ENCODE measurements around the gene PDIA3.

Gene PDIA3

GRCh38 chr15:43776718-43777266 lies 30.6 kb downstream of the PDIA3 start, which contains the start of gene ELL3:
ELL3 (minus strand) TSS chr15:43776966; CDS start chr15:43776901, 65 bp downstream.
- Histone ChIP-seq H4K20me1 (ENCODE audit: insufficient read depth) (0 out of 2 replicates have a peak, but pooled peaks cover 4% of the 10 kb centered on the region), H3K27me3 (ENCODE audit: insufficient read depth, low read depth) (peaks cover 29% of the 10 kb centered on the region), H3K9ac (no peak within 1 kb of the TSS; the same call in 1 of the 2 replicates), H3K79me2 (ENCODE audit: insufficient read depth, low read depth) (no peaks in the 10 kb centered on the region), H3K27ac (no peak within 1 kb of the TSS), H3K36me3 (ENCODE audit: insufficient read depth) (no peaks in the 10 kb centered on the region; the same call in 1 of the 2 replicates), H3K4me1 (ENCODE audit: low read depth, poor library complexity, severe bottlenecking) (peaks cover 10% of the 10 kb centered on the region), H3K4me3 (IDR thresholded peaks at IDR 0.05; ENCODE audit: insufficient read depth, low read depth, low read length) (no peak within 1 kb of the TSS), H3K4me2 (peak within 1 kb of the TSS; percentile 69), H2AFZ (ENCODE audit: low read depth) (peak within 1 kb of the TSS; percentile 28; the same call in 1 of the 2 replicates)
- no peak for TF ChIP-seq CTCF (conservative IDR thresholded peaks at IDR 0.05; ENCODE audit: low read depth, low read length)

- 0 out of 2 replicates have a peak, but pooled peaks cover 4% of the 10 kb centered on the region for H4K20me1 ChIP-seq (ENCODE audit: insufficient read depth)
These were observed 31.2 kb downstream of the PDIA3 start for GRCh38 chr15:43777267-43777914.

GRCh38 chr15:43779016-43779415 lies 32.8 kb downstream of the PDIA3 start:
- H4K20me1 ChIP-seq (ENCODE audit: insufficient read depth) = 0 out of 2 replicates have a peak, but pooled peaks cover 4% of the 10 kb centered on the region
- H2AFZ ChIP-seq (ENCODE audit: low read depth) = no peak overlapping the region
- H3K79me2 ChIP-seq (ENCODE audit: insufficient read depth, low read depth) = no peaks in the 10 kb centered on the region
- H3K4me1 ChIP-seq (ENCODE audit: low read depth, poor library complexity, severe bottlenecking) = peaks cover 10% of the 10 kb centered on the region
- H3K4me2 ChIP-seq = no peak overlapping the region
- peaks cover 38% of the 10 kb centered on the region for H3K27me3 ChIP-seq (ENCODE audit: insufficient read depth, low read depth)
- H3K4me3 ChIP-seq (IDR thresholded peaks at IDR 0.05; ENCODE audit: insufficient read depth, low read depth, low read length) = no peak overlapping the region
- H3K36me3 ChIP-seq (ENCODE audit: insufficient read depth) = no peaks in the 10 kb centered on the region
- H3K9ac ChIP-seq = no peak overlapping the region
- TF ChIP-seq CTCF (conservative IDR thresholded peaks at IDR 0.05; ENCODE audit: low read depth, low read length) = no peak
- H3K27ac ChIP-seq = no peak overlapping the region

More at GRCh38 chr15:43777267-43777914, 31.2 kb downstream of the PDIA3 start:
- peak; percentile 83 for TF ChIP-seq CTCF (conservative IDR thresholded peaks at IDR 0.05; ENCODE audit: low read depth, low read length)
- H3K36me3 ChIP-seq (ENCODE audit: insufficient read depth) = no peaks in the 10 kb centered on the region; the same call in 1 of the 2 replicates
- no peak overlapping the region for H3K4me3 ChIP-seq (IDR thresholded peaks at IDR 0.05; ENCODE audit: insufficient read depth, low read depth, low read length)
- peaks cover 10% of the 10 kb centered on the region for H3K4me1 ChIP-seq (ENCODE audit: low read depth, poor library complexity, severe bottlenecking)
- H3K79me2 ChIP-seq (ENCODE audit: insufficient read depth, low read depth) = no peaks in the 10 kb centered on the region
- no peak overlapping the region for H3K27ac ChIP-seq
- H3K9ac ChIP-seq = no peak overlapping the region; the same call in 1 of the 2 replicates
- H2AFZ ChIP-seq (ENCODE audit: low read depth) = peak overlapping the region; percentile 28; the same call in 1 of the 2 replicates
- H3K4me2 ChIP-seq = peak overlapping the region; percentile 69
- H3K27me3 ChIP-seq (ENCODE audit: insufficient read depth, low read depth) = peaks cover 33% of the 10 kb centered on the region

GRCh38 chr15:43789409-43789808 lies 43.2 kb downstream of the PDIA3 start:
- no peaks in the 10 kb centered on the region for H3K36me3 ChIP-seq (ENCODE audit: insufficient read depth)
- peaks cover 22% of the 10 kb centered on the region for H3K79me2 ChIP-seq (ENCODE audit: insufficient read depth, low read depth)
- no peak overlapping the region; the same call in 1 of the 2 replicates for H3K9ac ChIP-seq
- no peaks in the 10 kb centered on the region for H4K20me1 ChIP-seq (ENCODE audit: insufficient read depth)
- H2AFZ ChIP-seq (ENCODE audit: low read depth) = peak overlapping the region; percentile 74
- H3K4me1 ChIP-seq (ENCODE audit: low read depth, poor library complexity, severe bottlenecking) = peaks cover 20% of the 10 kb centered on the region
- no peak overlapping the region for H3K27ac ChIP-seq
- no peak for TF ChIP-seq CTCF (conservative IDR thresholded peaks at IDR 0.05; ENCODE audit: low read depth, low read length)
- H3K27me3 ChIP-seq (ENCODE audit: insufficient read depth, low read depth) = no peaks in the 10 kb centered on the region; the same call in 1 of the 2 replicates
- H3K4me3 ChIP-seq (IDR thresholded peaks at IDR 0.05; ENCODE audit: insufficient read depth, low read depth, low read length) = no peak overlapping the region
- H3K4me2 ChIP-seq = peak overlapping the region; percentile 51
